Cardiac muscle cell (in vitro differentiated cells and primary cell): ENCODE results near the gene FARS2. TPM values are rescaled to one million over a fixed set of nuclear protein-coding genes. Genes with fewer than 3 reads are reported as not detected.

ENCODE experiments used
- DNase-seq, 2 donors: peaks; one replicate each; pipeline versions ENCODE4 v3.0.0 to v3.0.0-alpha.2; 2010 to 2017; ENCODE audit warnings: low read depth in 1 of 2, low spot score in 1 of 2
- H3K27ac ChIP-seq: fragments of 200-600 bp; sonication (generic); 2 replicates; pipeline ENCODE4 v1.5.1; 2016
- H3K27me3 ChIP-seq: fragments of 200-600 bp; sonication (generic); 2 replicates; pipeline ENCODE4 v1.6.0; 2016; ENCODE audit warnings: control low read depth
- H3K36me3 ChIP-seq: fragments of 200-600 bp; sonication (generic); 2 replicates; pipeline ENCODE4 v1.5.1; 2016; ENCODE audit warnings: control low read depth
- H3K4me1 ChIP-seq: fragments of 200-600 bp; sonication (generic); 2 replicates; pipeline ENCODE4 v1.8.1; 2017; ENCODE audit warnings: low read depth, mild to moderate bottlenecking, mixed run types
- H3K4me3 ChIP-seq: fragments of 200-600 bp; sonication (generic); 2 replicates; pipeline ENCODE4 v1.5.1; 2016; ENCODE audit warnings: mild to moderate bottlenecking
- H3K9me3 ChIP-seq: fragments of 200-600 bp; sonication (generic); 2 replicates; pipeline ENCODE4 v1.5.1; 2017; ENCODE audit warnings: low read depth, mild to moderate bottlenecking, control low read depth
- polyA plus RNA-seq: library from polyadenylated mRNA; unstranded; fragments of >200 nt; fragmentation: Nextera tagmentation; extraction: Ambion mirVana; gene quantifications from 2 replicates; pipeline ENCODE4 v1.2.1, GENCODE V29; 2016
- total RNA-seq: library from RNA; depleted of rRNA; stranded (reverse); fragments of >200 nt; gene quantifications from 2 replicates; pipeline ENCODE4 v1.2.3, GENCODE V29; 2016
- TF ChIP-seq, protein P1 (sequence below): IDR thresholded peaks from 2 replicates; pipeline ENCODE4 v1.5.1; 2012; ENCODE audit warnings: low read depth, mild to moderate bottlenecking, low read length

The FARS2 gene
- total and polyA plus RNA-seq, 2 experiments from 2014 or later = 12.4 to 22.5 TPM

DNA sequence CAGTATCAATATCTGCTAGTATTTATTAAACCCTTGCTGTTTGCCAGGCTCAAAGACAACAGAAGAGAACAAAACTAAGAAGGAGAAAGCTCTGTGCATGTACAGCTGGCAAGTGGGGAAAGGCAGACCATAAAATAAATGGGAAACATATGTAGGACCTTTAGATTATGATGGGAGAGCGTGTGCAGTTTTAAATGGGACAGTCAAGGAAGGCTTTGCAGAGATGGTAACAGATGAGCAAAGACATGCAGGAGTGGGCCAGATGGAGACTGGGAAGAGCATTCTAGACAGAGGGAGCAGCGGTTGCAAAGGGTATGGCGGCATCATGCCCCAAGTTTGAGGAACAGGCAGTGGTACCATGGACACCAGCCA, 485.4 kb downstream of the FARS2 start:
- H3K4me3 ChIP-seq = no peak overlapping the region
- no peak for DNase-seq
- TF ChIP-seq, protein P1, sequence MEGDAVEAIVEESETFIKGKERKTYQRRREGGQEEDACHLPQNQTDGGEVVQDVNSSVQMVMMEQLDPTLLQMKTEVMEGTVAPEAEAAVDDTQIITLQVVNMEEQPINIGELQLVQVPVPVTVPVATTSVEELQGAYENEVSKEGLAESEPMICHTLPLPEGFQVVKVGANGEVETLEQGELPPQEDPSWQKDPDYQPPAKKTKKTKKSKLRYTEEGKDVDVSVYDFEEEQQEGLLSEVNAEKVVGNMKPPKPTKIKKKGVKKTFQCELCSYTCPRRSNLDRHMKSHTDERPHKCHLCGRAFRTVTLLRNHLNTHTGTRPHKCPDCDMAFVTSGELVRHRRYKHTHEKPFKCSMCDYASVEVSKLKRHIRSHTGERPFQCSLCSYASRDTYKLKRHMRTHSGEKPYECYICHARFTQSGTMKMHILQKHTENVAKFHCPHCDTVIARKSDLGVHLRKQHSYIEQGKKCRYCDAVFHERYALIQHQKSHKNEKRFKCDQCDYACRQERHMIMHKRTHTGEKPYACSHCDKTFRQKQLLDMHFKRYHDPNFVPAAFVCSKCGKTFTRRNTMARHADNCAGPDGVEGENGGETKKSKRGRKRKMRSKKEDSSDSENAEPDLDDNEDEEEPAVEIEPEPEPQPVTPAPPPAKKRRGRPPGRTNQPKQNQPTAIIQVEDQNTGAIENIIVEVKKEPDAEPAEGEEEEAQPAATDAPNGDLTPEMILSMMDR = no peak
- no peaks in the 10 kb centered on the region for H3K9me3 ChIP-seq
- H3K27me3 ChIP-seq = no peaks in the 10 kb centered on the region
- no peaks in the 10 kb centered on the region for H3K36me3 ChIP-seq
- H3K27ac ChIP-seq = no peak overlapping the region
- peaks cover 4% of the 10 kb centered on the region for H3K4me1 ChIP-seq

DNA sequence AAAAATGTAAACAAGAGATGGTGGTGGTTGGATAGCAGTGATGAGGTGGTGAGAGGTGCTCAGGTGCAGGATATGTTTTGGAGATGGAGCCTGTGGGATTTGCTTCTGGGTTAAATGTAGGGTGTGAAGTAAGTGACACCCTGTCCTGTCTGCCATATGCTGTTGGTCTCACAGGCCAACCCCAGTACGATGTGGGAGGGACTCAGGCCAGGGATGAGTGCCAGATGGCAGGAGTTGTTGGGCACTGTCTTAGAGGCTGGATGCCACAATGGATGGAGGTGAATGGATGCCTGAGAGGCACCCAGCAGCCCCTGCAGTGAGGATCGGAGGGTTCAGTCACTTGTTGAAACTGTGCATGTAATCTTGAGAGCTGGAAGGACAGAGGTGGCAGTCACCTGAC, 486.1 kb downstream of the FARS2 start:
- Histone ChIP-seq H3K36me3 (no peaks in the 10 kb centered on the region), H3K9me3 (no peaks in the 10 kb centered on the region), H3K4me1 (peaks cover 10% of the 10 kb centered on the region), H3K4me3 (no peak overlapping the region), H3K27me3 (no peaks in the 10 kb centered on the region), H3K27ac (no peak overlapping the region)
- no peak for DNase-seq
- TF ChIP-seq, protein P1 = no peak

DNA sequence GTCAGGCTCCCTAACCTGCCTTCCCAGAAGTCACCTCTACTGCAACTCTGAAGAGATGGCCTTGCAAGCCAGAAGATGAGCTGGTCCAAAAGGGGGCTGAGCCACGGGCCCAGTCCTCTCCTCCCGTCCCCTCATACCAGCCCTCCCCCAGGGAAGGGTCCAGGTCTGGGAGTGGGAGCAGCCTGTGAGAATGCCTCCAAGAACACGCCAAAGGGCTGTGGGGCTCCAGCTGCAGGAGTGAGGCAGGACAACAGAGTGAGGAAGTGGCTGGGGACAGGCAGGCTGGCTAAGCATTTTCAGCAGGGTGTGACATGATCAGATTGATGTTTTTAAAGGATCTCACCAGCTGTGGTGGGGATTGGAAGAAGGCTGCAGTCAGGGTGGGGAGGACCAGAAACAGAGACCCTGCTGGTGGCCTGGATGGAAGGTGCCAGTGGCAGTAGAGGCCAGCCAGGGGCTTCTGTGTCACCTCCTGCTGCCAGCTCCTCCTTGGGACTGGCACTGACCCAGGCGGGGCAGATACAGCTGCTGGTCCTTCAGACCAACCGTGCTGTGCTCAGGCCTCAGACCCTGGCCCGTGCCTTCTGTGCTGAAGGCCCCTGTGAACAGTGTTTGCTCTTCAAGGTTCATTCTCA, 487.8 kb downstream of the FARS2 start:
- TF ChIP-seq, protein P1 = no peak
- no peaks in the 10 kb centered on the region for H3K9me3 ChIP-seq
- no peak overlapping the region for H3K27ac ChIP-seq
- no peak for DNase-seq
- H3K27me3 ChIP-seq = no peaks in the 10 kb centered on the region
- no peaks in the 10 kb centered on the region for H3K36me3 ChIP-seq
- no peak overlapping the region for H3K4me3 ChIP-seq
- peaks cover 10% of the 10 kb centered on the region for H3K4me1 ChIP-seq

DNA sequence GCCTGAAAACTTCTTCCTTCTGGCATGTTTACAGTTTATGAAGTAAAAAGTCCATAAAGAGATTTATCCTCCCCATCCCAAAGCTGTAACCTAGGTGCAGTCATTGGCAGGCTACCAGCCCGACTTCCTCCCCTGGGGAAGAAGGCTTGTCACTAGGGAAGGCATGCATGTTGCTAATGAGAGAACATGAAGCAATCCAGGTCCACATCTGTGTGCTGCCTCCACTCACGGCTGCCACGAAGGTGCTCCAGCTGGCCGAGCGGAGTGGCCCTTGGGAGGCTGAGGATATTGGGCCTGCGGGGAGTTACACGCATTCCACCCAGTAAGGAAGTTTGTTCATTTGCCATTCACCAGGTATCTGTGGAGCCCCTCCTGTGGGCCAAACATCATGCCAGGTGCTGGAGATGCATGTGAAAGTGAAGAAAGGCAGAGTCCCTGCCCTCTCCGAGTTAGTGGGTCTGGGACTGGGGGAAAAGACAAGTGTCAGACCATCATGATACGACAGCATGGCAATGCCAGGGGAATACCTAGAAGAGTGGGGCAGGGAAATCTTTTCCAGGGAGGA, 488.4 kb downstream of the FARS2 start:
- Histone ChIP-seq H3K9me3 (no peaks in the 10 kb centered on the region), H3K4me3 (no peak overlapping the region), H3K36me3 (no peaks in the 10 kb centered on the region), H3K27ac (no peak overlapping the region), H3K4me1 (peaks cover 10% of the 10 kb centered on the region), H3K27me3 (no peaks in the 10 kb centered on the region)
- DNase-seq = no peak
- TF ChIP-seq, protein P1 = no peak

DNA sequence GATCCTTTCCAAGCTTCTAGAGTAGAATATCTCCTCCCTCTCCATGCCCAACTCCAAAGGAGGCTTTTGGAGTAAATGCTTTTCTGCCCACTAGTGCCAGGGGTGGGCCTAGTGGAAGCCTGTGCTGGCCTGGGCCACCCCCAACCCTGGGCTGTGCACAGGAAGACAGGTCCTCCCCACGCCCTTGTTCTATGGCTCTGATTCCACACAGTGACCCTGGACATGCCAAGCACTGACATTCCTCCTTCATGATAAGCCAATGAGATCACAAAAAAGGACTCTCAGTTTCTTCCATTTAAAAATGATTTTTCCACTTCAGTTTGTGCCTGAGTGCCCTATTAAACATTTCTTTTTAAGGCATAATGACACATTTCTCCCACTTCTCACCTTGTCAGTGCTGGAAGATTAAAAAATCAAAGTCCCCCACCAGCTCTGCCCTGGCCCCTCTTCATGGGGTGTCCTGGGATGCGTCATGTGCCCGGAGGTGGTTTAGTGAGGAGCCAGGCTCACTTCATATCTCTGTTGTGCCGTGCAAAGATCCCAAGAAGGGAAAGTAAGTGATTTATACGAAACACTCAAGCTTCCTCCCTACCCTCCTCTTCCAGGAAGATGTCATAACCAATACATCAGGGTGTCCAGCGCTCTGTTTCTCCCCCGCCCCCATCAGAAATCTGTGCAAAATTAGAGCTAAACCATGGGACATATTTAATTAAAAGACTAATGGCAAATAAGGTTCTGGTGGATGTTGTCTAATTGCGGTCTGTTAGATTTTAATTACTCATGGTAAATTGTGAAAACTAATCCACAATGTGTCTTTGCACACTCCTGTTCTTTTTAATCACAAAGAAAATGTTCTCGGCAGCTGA, 490.4 kb downstream of the FARS2 start:
- TF ChIP-seq, protein P1 = no peak

More for the DNA sequence above, 490.4 kb downstream of the FARS2 start:
- Histone ChIP-seq H3K9me3 (no peaks in the 10 kb centered on the region), H3K36me3 (no peaks in the 10 kb centered on the region), H3K27ac (peak overlapping the region; percentile 45), H3K4me3 (no peak overlapping the region), H3K4me1 (peaks cover 10% of the 10 kb centered on the region), H3K27me3 (no peaks in the 10 kb centered on the region)
- DNase-seq = peak; percentile 32 to 36
